ENCODE data around the gene HSBP1L1. TPM values are rescaled to one million over a fixed set of nuclear protein-coding genes. Genes with fewer than 3 reads are reported as not detected.

The HSBP1L1 gene
- total and polyA plus RNA-seq, 2 experiments from 2014 or later, result 1.8 to 3.7 TPM

DNA sequence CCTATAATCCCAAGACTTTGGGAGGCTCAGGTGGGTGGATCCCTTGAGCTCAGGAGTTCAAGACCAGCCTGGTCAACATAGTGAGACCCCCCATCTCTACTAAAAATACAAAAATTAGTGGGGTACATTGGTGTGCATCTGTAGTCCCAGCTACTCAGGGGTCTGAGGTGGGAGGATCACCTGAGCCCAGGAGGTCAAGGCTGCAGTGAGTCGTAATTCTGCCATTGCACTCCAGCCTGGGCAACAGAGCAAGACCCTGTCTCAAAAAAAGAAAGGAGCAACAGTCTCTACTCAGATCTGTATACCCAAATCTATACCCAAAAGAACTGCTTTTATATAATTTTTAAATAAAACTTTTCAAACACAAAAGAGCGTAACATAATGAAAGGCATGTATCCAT lies 5.5 kb upstream of the HSBP1L1 start:
- Histone ChIP-seq H3K9me2 (ENCODE audit: insufficient read depth) (no peaks in the 10 kb centered on the region), H3F3A (replicated peaks; ENCODE audit: low read depth) (no peaks in the 10 kb centered on the region), H3K36me3 (ENCODE audit: insufficient read depth) (no peaks in the 10 kb centered on the region), H3K27ac (ENCODE audit: low read depth) (no peak overlapping the region), H3K4me1 (ENCODE audit: insufficient read depth) (peaks cover 17% of the 10 kb centered on the region), H3K27me3 (ENCODE audit: insufficient read depth) (peaks cover 94% of the 10 kb centered on the region), H3K4me2 (no peak overlapping the region), H4K20me1 (replicated peaks; ENCODE audit: insufficient read depth) (peaks cover 7% of the 10 kb centered on the region), H3K79me2 (replicated peaks; ENCODE audit: insufficient read depth) (no peaks in the 10 kb centered on the region), H2AFZ (no peak overlapping the region), H3K4me3 (no peak overlapping the region)
- H3K27me3 Mint-ChIP-seq (ENCODE audit: insufficient read depth, low read depth, poor library complexity), result peaks cover 84% of the 10 kb centered on the region
- no peaks in the 10 kb centered on the region; the same call in 2 of the 3 replicates for H3K9me3 Mint-ChIP-seq
- H3K36me3 Mint-ChIP-seq (ENCODE audit: low read depth), result no peaks in the 10 kb centered on the region
- ATAC-seq (no peak), DNase-seq (ENCODE audit: low spot score) (no peak)
- H3K4me1 Mint-ChIP-seq, result peaks cover 31% of the 10 kb centered on the region
- H3K27ac Mint-ChIP-seq, result no peak overlapping the region
- no peak overlapping the region for H3K4me3 Mint-ChIP-seq
- TF ChIP-seq, protein P1, sequence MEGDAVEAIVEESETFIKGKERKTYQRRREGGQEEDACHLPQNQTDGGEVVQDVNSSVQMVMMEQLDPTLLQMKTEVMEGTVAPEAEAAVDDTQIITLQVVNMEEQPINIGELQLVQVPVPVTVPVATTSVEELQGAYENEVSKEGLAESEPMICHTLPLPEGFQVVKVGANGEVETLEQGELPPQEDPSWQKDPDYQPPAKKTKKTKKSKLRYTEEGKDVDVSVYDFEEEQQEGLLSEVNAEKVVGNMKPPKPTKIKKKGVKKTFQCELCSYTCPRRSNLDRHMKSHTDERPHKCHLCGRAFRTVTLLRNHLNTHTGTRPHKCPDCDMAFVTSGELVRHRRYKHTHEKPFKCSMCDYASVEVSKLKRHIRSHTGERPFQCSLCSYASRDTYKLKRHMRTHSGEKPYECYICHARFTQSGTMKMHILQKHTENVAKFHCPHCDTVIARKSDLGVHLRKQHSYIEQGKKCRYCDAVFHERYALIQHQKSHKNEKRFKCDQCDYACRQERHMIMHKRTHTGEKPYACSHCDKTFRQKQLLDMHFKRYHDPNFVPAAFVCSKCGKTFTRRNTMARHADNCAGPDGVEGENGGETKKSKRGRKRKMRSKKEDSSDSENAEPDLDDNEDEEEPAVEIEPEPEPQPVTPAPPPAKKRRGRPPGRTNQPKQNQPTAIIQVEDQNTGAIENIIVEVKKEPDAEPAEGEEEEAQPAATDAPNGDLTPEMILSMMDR (conservative IDR thresholded peaks at IDR 0.05; ENCODE audit: low read depth in 2 of 2), result no peak
- TF ChIP-seq, protein P2, sequence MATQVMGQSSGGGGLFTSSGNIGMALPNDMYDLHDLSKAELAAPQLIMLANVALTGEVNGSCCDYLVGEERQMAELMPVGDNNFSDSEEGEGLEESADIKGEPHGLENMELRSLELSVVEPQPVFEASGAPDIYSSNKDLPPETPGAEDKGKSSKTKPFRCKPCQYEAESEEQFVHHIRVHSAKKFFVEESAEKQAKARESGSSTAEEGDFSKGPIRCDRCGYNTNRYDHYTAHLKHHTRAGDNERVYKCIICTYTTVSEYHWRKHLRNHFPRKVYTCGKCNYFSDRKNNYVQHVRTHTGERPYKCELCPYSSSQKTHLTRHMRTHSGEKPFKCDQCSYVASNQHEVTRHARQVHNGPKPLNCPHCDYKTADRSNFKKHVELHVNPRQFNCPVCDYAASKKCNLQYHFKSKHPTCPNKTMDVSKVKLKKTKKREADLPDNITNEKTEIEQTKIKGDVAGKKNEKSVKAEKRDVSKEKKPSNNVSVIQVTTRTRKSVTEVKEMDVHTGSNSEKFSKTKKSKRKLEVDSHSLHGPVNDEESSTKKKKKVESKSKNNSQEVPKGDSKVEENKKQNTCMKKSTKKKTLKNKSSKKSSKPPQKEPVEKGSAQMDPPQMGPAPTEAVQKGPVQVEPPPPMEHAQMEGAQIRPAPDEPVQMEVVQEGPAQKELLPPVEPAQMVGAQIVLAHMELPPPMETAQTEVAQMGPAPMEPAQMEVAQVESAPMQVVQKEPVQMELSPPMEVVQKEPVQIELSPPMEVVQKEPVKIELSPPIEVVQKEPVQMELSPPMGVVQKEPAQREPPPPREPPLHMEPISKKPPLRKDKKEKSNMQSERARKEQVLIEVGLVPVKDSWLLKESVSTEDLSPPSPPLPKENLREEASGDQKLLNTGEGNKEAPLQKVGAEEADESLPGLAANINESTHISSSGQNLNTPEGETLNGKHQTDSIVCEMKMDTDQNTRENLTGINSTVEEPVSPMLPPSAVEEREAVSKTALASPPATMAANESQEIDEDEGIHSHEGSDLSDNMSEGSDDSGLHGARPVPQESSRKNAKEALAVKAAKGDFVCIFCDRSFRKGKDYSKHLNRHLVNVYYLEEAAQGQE (IDR thresholded peaks at IDR 0.05; ENCODE audit: unreplicated experiment), result no peak
- TF ChIP-seq EZH2 (IDR thresholded peaks at IDR 0.05; ENCODE audit: low read depth, unreplicated experiment), result no peak
- TF ChIP-seq, protein P3, sequence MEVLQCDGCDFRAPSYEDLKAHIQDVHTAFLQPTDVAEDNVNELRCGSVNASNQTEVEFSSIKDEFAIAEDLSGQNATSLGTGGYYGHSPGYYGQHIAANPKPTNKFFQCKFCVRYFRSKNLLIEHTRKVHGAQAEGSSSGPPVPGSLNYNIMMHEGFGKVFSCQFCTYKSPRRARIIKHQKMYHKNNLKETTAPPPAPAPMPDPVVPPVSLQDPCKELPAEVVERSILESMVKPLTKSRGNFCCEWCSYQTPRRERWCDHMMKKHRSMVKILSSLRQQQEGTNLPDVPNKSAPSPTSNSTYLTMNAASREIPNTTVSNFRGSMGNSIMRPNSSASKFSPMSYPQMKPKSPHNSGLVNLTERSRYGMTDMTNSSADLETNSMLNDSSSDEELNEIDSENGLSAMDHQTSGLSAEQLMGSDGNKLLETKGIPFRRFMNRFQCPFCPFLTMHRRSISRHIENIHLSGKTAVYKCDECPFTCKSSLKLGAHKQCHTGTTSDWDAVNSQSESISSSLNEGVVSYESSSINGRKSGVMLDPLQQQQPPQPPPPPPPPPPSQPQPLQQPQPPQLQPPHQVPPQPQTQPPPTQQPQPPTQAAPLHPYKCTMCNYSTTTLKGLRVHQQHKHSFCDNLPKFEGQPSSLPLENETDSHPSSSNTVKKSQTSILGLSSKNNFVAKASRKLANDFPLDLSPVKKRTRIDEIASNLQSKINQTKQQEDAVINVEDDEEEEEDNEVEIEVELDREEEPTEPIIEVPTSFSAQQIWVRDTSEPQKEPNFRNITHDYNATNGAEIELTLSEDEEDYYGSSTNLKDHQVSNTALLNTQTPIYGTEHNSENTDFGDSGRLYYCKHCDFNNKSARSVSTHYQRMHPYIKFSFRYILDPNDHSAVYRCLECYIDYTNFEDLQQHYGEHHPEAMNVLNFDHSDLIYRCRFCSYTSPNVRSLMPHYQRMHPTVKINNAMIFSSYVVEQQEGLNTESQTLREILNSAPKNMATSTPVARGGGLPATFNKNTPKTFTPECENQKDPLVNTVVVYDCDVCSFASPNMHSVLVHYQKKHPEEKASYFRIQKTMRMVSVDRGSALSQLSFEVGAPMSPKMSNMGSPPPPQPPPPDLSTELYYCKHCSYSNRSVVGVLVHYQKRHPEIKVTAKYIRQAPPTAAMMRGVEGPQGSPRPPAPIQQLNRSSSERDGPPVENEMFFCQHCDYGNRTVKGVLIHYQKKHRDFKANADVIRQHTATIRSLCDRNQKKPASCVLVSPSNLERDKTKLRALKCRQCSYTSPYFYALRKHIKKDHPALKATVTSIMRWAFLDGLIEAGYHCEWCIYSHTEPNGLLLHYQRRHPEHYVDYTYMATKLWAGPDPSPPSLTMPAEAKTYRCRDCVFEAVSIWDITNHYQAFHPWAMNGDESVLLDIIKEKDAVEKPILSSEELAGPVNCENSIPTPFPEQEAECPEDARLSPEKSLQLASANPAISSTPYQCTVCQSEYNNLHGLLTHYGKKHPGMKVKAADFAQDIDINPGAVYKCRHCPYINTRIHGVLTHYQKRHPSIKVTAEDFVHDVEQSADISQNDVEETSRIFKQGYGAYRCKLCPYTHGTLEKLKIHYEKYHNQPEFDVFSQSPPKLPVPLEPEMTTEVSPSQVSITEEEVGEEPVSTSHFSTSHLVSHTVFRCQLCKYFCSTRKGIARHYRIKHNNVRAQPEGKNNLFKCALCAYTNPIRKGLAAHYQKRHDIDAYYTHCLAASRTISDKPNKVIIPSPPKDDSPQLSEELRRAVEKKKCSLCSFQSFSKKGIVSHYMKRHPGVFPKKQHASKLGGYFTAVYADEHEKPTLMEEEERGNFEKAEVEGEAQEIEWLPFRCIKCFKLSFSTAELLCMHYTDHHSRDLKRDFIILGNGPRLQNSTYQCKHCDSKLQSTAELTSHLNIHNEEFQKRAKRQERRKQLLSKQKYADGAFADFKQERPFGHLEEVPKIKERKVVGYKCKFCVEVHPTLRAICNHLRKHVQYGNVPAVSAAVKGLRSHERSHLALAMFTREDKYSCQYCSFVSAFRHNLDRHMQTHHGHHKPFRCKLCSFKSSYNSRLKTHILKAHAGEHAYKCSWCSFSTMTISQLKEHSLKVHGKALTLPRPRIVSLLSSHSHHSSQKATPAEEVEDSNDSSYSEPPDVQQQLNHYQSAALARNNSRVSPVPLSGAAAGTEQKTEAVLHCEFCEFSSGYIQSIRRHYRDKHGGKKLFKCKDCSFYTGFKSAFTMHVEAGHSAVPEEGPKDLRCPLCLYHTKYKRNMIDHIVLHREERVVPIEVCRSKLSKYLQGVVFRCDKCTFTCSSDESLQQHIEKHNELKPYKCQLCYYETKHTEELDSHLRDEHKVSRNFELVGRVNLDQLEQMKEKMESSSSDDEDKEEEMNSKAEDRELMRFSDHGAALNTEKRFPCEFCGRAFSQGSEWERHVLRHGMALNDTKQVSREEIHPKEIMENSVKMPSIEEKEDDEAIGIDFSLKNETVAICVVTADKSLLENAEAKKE (CRISPR knock-in tag; IDR thresholded peaks at IDR 0.05), result no peak
- TF ChIP-seq JUNB (IDR thresholded peaks at IDR 0.05; ENCODE audit: unreplicated experiment), result no peak
- TF ChIP-seq, protein P4, sequence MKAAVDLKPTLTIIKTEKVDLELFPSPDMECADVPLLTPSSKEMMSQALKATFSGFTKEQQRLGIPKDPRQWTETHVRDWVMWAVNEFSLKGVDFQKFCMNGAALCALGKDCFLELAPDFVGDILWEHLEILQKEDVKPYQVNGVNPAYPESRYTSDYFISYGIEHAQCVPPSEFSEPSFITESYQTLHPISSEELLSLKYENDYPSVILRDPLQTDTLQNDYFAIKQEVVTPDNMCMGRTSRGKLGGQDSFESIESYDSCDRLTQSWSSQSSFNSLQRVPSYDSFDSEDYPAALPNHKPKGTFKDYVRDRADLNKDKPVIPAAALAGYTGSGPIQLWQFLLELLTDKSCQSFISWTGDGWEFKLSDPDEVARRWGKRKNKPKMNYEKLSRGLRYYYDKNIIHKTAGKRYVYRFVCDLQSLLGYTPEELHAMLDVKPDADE (IDR thresholded peaks at IDR 0.05), result no peak
- no peak for TF ChIP-seq NANOG (IDR thresholded peaks at IDR 0.05; ENCODE audit: borderline replicate concordance)
- no peak for TF ChIP-seq POLR2AphosphoS5 (IDR thresholded peaks at IDR 0.05; ENCODE audit: low read depth)
- TF ChIP-seq ZNF331 (CRISPR knock-in tag; IDR thresholded peaks at IDR 0.05; ENCODE audit: low read depth), result no peak
- TF ChIP-seq STAT1 (IDR thresholded peaks at IDR 0.05; ENCODE audit: unreplicated experiment), result no peak
- no peak for TF ChIP-seq EZH2phosphoT487 (IDR thresholded peaks at IDR 0.05; ENCODE audit: unreplicated experiment)
- TF ChIP-seq ZNF114 (CRISPR knock-in tag; IDR thresholded peaks at IDR 0.05), result no peak
- TF ChIP-seq CREB1 (CRISPR knock-in tag; IDR thresholded peaks at IDR 0.05; ENCODE audit: low read depth), result no peak

Measured in GM23338 (cell line).